Ectodermal cell (in vitro differentiated cells): Measurements from ENCODE around the gene GRID2.
"Not testable (repeated sequence)": the region's sequence is repeated elsewhere in the genome, so short reads cannot be mapped to it uniquely, and the experiment has no call there.

Experiments
- H3K27ac ChIP-seq: 2 replicates; pipeline ENCODE4 v1.7.0; 2013; ENCODE audit warnings: mild to moderate bottlenecking, low read depth, low read length; ENCODE audit not compliant: insufficient read depth, poor library complexity, severe bottlenecking
- H3K27me3 ChIP-seq: 2 replicates; pipeline ENCODE4 v1.7.0; 2013; ENCODE audit warnings: mild to moderate bottlenecking, low read length; ENCODE audit not compliant: insufficient read depth, control insufficient read depth, poor library complexity, severe bottlenecking
- H3K36me3 ChIP-seq: one replicate; pipeline ENCODE4 v1.7.0; 2013; ENCODE audit warnings: low read length; ENCODE audit not compliant: control insufficient read depth, insufficient read depth
- H3K4me1 ChIP-seq: one replicate; pipeline ENCODE4 v1.7.0; 2013; ENCODE audit warnings: low read length; ENCODE audit not compliant: control insufficient read depth, insufficient read depth
- H3K4me3 ChIP-seq: 2 replicates; pipeline ENCODE4 v1.7.0; 2013; ENCODE audit warnings: low read depth, low read length, control low read depth; ENCODE audit not compliant: insufficient read depth
- H3K9me3 ChIP-seq: 2 replicates; pipeline ENCODE4 v1.7.0; 2013; ENCODE audit warnings: mild to moderate bottlenecking, low read length, moderate library complexity; ENCODE audit not compliant: control insufficient read depth
- WGBS, 2 experiments: methylation state at CpG; one replicate each; pipeline ENCODE4 v1.1.7; 2013; ENCODE audit warnings: missing lambda C conversion rate in 2 of 2; 5-methylcytosine and 5-hydroxymethylcytosine counted together

GRID2 gene

GRCh38 chr4:92346289-92346688, 42.5 kb downstream of the GRID2 start:
- Histone ChIP-seq H3K27ac (no peak overlapping the region), H3K27me3 (no peaks in the 10 kb centered on the region), H3K9me3 (no peaks in the 10 kb centered on the region), H3K36me3 (no peaks in the 10 kb centered on the region), H3K4me3 (no peak overlapping the region), H3K4me1 (no peaks in the 10 kb centered on the region)
- WGBS, 2 experiments = 92 to 94% methylated on average over 3 of the region's 3 CpGs

GRCh38 chr4:92357966-92358365, 54.2 kb downstream of the GRID2 start:
- Histone ChIP-seq H3K4me3 (no peak overlapping the region), H3K27me3 (no peaks in the 10 kb centered on the region), H3K4me1 (no peaks in the 10 kb centered on the region), H3K27ac (no peak overlapping the region), H3K9me3 (no peaks in the 10 kb centered on the region), H3K36me3 (no peaks in the 10 kb centered on the region)
- WGBS, 2 experiments = 100% methylated on average over 2 of the region's 2 CpGs; no CpG with 5 or more reads in 1 of the 2 experiments

- Histone ChIP-seq H3K36me3 (no peaks in the 10 kb centered on the region), H3K27ac (no peak overlapping the region), H3K27me3 (no peaks in the 10 kb centered on the region), H3K4me3 (no peak overlapping the region), H3K9me3 (no peaks in the 10 kb centered on the region), H3K4me1 (no peaks in the 10 kb centered on the region)
- 43 to 57% methylated on average over 2 of the region's 2 CpGs for whole genome bisulfite sequencing, 2 experiments
Measured at GRCh38 chr4:92359491-92359890, 55.7 kb downstream of the GRID2 start.

- Histone ChIP-seq H3K27ac (no peak overlapping the region), H3K4me1 (no peaks in the 10 kb centered on the region), H3K9me3 (no peaks in the 10 kb centered on the region), H3K4me3 (no peak overlapping the region), H3K27me3 (no peaks in the 10 kb centered on the region), H3K36me3 (no peaks in the 10 kb centered on the region)
Measured at GRCh38 chr4:92362028-92362427, 58.3 kb downstream of the GRID2 start.

- no peaks in the 10 kb centered on the region for H3K9me3 ChIP-seq
- H3K27ac ChIP-seq = no peak overlapping the region
- WGBS, 2 experiments = 98% methylated on average over 3 to 4 of the region's 4 CpGs
- no peaks in the 10 kb centered on the region for H3K27me3 ChIP-seq
- no peak overlapping the region for H3K4me3 ChIP-seq
- H3K4me1 ChIP-seq = no peaks in the 10 kb centered on the region
- no peaks in the 10 kb centered on the region for H3K36me3 ChIP-seq
Measured at GRCh38 chr4:92368653-92369052, 64.9 kb downstream of the GRID2 start.

- Histone ChIP-seq H3K9me3 (no peaks in the 10 kb centered on the region), H3K27ac (no peak overlapping the region), H3K4me3 (no peak overlapping the region), H3K36me3 (no peaks in the 10 kb centered on the region), H3K4me1 (no peaks in the 10 kb centered on the region), H3K27me3 (no peaks in the 10 kb centered on the region)
Measured at GRCh38 chr4:92381616-92382015, 77.8 kb downstream of the GRID2 start.

- Histone ChIP-seq H3K27me3 (no peaks in the 10 kb centered on the region), H3K4me1 (no peaks in the 10 kb centered on the region), H3K36me3 (no peaks in the 10 kb centered on the region), H3K4me3 (no peak overlapping the region), H3K9me3 (no peaks in the 10 kb centered on the region), H3K27ac (no peak overlapping the region)
- WGBS, 2 experiments = 100% methylated on average over 1 of the region's 1 CpG; no CpG with 5 or more reads in 1 of the 2 experiments
Measured at GRCh38 chr4:92382128-92382527, 78.4 kb downstream of the GRID2 start.

- Histone ChIP-seq H3K9me3 (no peaks in the 10 kb centered on the region), H3K4me1 (no peaks in the 10 kb centered on the region), H3K27me3 (no peaks in the 10 kb centered on the region), H3K36me3 (no peaks in the 10 kb centered on the region), H3K27ac (no peak overlapping the region), H3K4me3 (no peak overlapping the region)
- WGBS, 2 experiments = 93 to 100% methylated on average over 1 of the region's 1 CpG
Measured at GRCh38 chr4:92387459-92388069, 83.8 kb downstream of the GRID2 start.

- 80 to 81% methylated on average over 8 of the region's 8 CpGs for WGBS, 2 experiments
- Histone ChIP-seq H3K4me1 (no peaks in the 10 kb centered on the region), H3K27me3 (no peaks in the 10 kb centered on the region), H3K27ac (no peak overlapping the region), H3K36me3 (no peaks in the 10 kb centered on the region), H3K4me3 (no peak overlapping the region), H3K9me3 (no peaks in the 10 kb centered on the region)
Measured at GRCh38 chr4:92399032-92399431, 95.3 kb downstream of the GRID2 start.

- not testable (repeated sequence) for H3K36me3 ChIP-seq, H3K4me3 ChIP-seq, H3K4me1 ChIP-seq, H3K27me3 ChIP-seq, H3K27ac ChIP-seq, H3K9me3 ChIP-seq
- WGBS, 2 experiments = 84 to 91% methylated on average over 5 to 6 of the region's 7 CpGs
Measured at GRCh38 chr4:92403525-92403924, 99.8 kb downstream of the GRID2 start.

GRCh38 chr4:92406488-92406887, 102.7 kb downstream of the GRID2 start:
- Histone ChIP-seq H3K27ac (no peak overlapping the region), H3K4me3 (no peak overlapping the region), H3K27me3 (no peaks in the 10 kb centered on the region), H3K4me1 (no peaks in the 10 kb centered on the region), H3K9me3 (no peaks in the 10 kb centered on the region), H3K36me3 (no peaks in the 10 kb centered on the region)
- WGBS, 2 experiments = 89 to 91% methylated on average over 1 of the region's 1 CpG
